Stomach smooth muscle (tissue), 2 donors: ENCODE data around the gene RXFP4.
"Not testable (repeated sequence)": the region's sequence is repeated elsewhere in the genome, so short reads cannot be mapped to it uniquely, and the experiment has no call there.

ENCODE experiments used
- H3K27ac ChIP-seq: one replicate; pipeline ENCODE4 v1.7.0; 2013; ENCODE audit warnings: mild to moderate bottlenecking, low read length, inconsistent platforms
- H3K27me3 ChIP-seq, 2 donors: one replicate each; pipeline ENCODE4 v1.7.0; 2013; ENCODE audit warnings: low read length in 2 of 2; ENCODE audit not compliant: insufficient read depth in 2 of 2, control insufficient read depth in 1 of 2
- H3K36me3 ChIP-seq, 2 donors: one replicate each; pipeline ENCODE4 v1.7.0; 2013; ENCODE audit warnings: low read length in 2 of 2; ENCODE audit not compliant: control insufficient read depth in 2 of 2, insufficient read depth in 2 of 2
- H3K4me1 ChIP-seq: one replicate; pipeline ENCODE4 v1.7.0; 2013; ENCODE audit warnings: low read length; ENCODE audit not compliant: control insufficient read depth, insufficient read depth
- H3K4me3 ChIP-seq, 2 donors: one replicate each; pipeline ENCODE4 v1.7.0; 2013; ENCODE audit warnings: low read length in 2 of 2
- H3K9ac ChIP-seq, 2 donors: one replicate each; pipeline ENCODE4 v1.7.0; 2013; ENCODE audit warnings: low read length in 2 of 2, mild to moderate bottlenecking in 1 of 2
- H3K9me3 ChIP-seq, 2 donors: one replicate each; pipeline ENCODE4 v1.7.0; 2013; ENCODE audit warnings: low read length in 2 of 2; ENCODE audit not compliant: control insufficient read depth in 2 of 2
- donor health status: healthy.
- donor health status: Pancreatic carcinoma.

The RXFP4 gene

DNA sequence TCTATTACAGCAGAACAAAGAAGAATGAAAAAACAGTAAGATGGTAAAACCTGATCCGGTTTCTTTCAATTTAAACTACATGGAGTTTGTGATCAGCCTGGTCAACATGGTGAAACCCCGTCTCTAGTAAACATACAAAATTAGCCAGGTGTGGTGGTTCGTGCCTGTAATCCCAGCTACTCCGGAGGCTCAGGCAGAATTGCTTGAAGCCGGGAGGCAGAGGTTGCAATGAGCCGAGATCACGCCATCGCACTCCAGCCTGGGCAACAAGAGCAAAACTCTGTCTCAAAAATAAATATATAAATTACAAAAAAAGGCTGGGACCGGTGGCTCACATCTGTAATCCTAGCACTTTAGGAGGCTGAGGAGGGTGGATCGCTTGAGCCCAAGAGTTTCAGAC lies 10.7 kb upstream of the RXFP4 start:
- not testable (repeated sequence) for H3K27ac ChIP-seq
- peaks cover 32 to 34% of the 10 kb centered on the region in 2 donors for H3K36me3 ChIP-seq

DNA sequence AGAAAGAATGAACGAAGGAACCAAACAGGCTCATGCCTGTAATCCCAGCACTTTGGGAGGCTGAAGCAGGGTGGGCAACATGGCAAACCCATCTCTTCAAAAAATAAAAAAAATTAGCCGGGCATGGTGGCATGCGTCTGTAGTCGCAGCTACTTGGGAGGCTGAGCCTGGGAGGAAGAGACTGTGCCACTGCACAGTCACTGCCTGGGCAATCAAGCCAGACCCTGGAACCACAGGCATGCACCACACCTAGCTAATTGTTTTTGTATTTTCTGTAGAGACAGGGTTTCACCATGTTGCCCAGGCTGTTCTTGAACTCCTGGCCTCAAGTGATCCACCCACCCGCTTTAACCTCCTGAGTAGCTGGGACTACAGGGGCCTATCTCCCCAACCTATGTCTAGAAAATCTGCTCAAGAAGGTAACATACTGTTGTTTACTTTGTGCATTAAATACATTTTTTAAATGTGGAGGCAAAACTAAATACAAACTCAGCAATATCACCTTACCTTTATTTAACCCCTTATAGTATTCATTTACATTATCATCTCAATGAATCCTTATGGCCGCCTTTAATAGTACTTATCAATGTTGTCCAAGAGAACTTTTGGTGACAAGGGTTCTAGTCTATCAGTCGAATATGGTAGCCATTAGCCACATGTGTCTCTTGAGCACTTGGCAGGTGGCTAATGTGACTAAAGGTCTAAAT lies 10.0 kb upstream of the RXFP4 start:
- Histone ChIP-seq H3K27ac (no peak overlapping the region), H3K9ac (no peak overlapping the region), H3K9me3 (no peaks in the 10 kb centered on the region), H3K4me1 (peaks cover 35% of the 10 kb centered on the region), H3K36me3 (peaks cover 28 to 30% of the 10 kb centered on the region in 2 donors), H3K4me3 (peak overlapping the region in 1 of 2 donors; percentile 52), H3K27me3 (no peaks in the 10 kb centered on the region)

More for the DNA sequence above, 10.7 kb upstream of the RXFP4 start:
- not testable (repeated sequence) for H3K9me3 ChIP-seq, H3K9ac ChIP-seq, H3K27me3 ChIP-seq
- peak overlapping the region in 1 of 2 donors; percentile 52 for H3K4me3 ChIP-seq
- H3K4me1 ChIP-seq = peaks cover 35% of the 10 kb centered on the region

DNA sequence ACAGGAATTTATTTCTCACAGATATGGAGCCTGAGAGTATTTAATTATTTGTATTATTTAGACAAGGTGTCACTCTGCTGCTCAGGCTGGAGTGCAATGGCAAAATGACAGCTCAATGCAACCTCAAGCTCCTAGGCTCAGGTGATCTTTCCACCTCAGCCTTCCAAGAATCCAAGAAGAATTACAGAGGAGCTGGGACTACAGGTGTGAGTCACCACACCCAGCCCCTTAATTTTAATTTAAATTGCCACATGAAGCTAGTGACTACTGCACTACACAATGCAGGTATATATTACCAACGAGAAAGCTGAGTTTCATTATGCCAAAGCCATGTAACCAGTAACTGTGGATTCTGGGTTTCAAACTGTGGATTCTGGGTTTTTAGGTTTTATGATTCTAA lies 9.4 kb upstream of the RXFP4 start:
- H3K27ac ChIP-seq = no peak overlapping the region
- no peaks in the 10 kb centered on the region for H3K27me3 ChIP-seq
- no peaks in the 10 kb centered on the region for H3K9me3 ChIP-seq
- no peak overlapping the region for H3K9ac ChIP-seq
- peaks cover 22 to 24% of the 10 kb centered on the region in 2 donors for H3K36me3 ChIP-seq
- peaks cover 35% of the 10 kb centered on the region for H3K4me1 ChIP-seq
- H3K4me3 ChIP-seq = peak overlapping the region in 1 of 2 donors; percentile 15

- Histone ChIP-seq H3K4me1 (peaks cover 35% of the 10 kb centered on the region), H3K4me3 (no peak overlapping the region), H3K36me3 (peaks cover 18 to 24% of the 10 kb centered on the region in 2 donors), H3K9ac (no peak overlapping the region), H3K9me3 (no peaks in the 10 kb centered on the region), H3K27me3 (no peaks in the 10 kb centered on the region), H3K27ac (no peak overlapping the region)
Observed at GRCh38 chr1:155932487-155932886, 9.0 kb upstream of the RXFP4 start.

- Histone ChIP-seq H3K9me3 (no peaks in the 10 kb centered on the region), H3K27ac (peak overlapping the region; percentile 95), H3K27me3 (no peaks in the 10 kb centered on the region), H3K4me1 (peaks cover 36% of the 10 kb centered on the region), H3K4me3 (peak overlapping the region; percentile 71 to 99), H3K9ac (peak overlapping the region; percentile 96 to 99), H3K36me3 (peaks cover 18 to 20% of the 10 kb centered on the region in 2 donors)
Observed at GRCh38 chr1:155933591-155934096, 7.8 kb upstream of the RXFP4 start.

DNA sequence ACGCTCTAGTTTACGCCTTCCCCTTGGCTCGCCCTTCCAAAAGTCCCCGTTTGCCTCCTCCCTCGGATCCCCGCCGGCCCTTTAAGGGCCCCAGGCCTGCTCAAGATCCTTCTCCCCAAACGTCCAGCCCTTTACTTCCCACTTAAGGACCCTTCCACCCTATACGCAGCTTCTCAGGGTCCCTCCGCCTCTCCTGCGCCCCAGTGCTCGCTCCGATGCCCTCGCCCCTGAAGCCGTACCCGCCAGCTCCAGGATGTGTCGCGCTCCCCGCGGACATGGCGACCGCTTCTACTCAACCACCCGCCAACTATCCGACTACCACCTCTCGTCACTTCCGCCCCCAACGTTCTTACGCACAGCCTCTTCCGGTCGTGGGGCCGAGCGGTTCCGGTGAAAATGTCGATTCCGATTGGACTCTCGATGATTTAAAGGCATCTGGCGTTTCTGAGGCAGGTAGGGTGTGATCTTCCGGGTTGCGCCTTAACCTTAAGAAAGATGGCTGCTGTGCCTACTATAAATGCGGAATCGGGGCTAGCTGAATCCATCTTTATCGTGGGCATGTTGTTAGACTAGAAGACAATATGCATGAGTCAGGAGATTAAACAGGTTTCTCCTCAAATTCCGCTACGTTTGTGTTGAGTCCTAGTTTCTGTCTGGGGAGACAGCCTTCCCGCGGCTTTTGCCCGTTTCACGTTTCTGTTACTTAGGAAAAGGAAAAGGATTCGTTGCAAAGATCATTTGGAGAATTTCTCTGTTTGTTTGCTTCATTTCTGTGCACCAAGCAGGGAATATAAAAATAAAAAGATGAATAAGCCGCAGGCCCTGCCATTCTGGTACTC lies 7.1 kb upstream of the RXFP4 start, which contains the start of gene KHDC4:
TSS of gene KHDC4 (minus strand) at position 317 of the 839 bp plus-strand sequence. CDS start at position 277, 40 bp downstream.
- Histone ChIP-seq H3K9me3 (no peaks in the 10 kb centered on the region), H3K4me3 (peak within 1 kb of the TSS; percentile 71 to 99), H3K36me3 (peaks cover 12 to 16% of the 10 kb centered on the region in 2 donors), H3K4me1 (peaks cover 37% of the 10 kb centered on the region), H3K27me3 (no peaks in the 10 kb centered on the region), H3K27ac (peak within 1 kb of the TSS; percentile 95), H3K9ac (peak within 1 kb of the TSS; percentile 96 to 99)

GRCh38 chr1:155934936-155935590 lies 6.4 kb upstream of the RXFP4 start:
- Histone ChIP-seq H3K27me3 (no peaks in the 10 kb centered on the region), H3K36me3 (peaks cover 10 to 13% of the 10 kb centered on the region in 2 donors), H3K4me1 (peaks cover 36% of the 10 kb centered on the region), H3K4me3 (peak overlapping the region; percentile 71 to 99), H3K9ac (peak overlapping the region; percentile 91 to 96), H3K27ac (peak overlapping the region; percentile 95), H3K9me3 (no peaks in the 10 kb centered on the region)

- Histone ChIP-seq H3K4me1 (peaks cover 26% of the 10 kb centered on the region), H3K27me3 (no peaks in the 10 kb centered on the region), H3K9ac (no peak overlapping the region), H3K4me3 (no peak overlapping the region), H3K27ac (no peak overlapping the region), H3K9me3 (no peaks in the 10 kb centered on the region), H3K36me3 (no peaks in the 10 kb centered on the region)
Observed at GRCh38 chr1:155938220-155938627, 3.2 kb upstream of the RXFP4 start.

DNA sequence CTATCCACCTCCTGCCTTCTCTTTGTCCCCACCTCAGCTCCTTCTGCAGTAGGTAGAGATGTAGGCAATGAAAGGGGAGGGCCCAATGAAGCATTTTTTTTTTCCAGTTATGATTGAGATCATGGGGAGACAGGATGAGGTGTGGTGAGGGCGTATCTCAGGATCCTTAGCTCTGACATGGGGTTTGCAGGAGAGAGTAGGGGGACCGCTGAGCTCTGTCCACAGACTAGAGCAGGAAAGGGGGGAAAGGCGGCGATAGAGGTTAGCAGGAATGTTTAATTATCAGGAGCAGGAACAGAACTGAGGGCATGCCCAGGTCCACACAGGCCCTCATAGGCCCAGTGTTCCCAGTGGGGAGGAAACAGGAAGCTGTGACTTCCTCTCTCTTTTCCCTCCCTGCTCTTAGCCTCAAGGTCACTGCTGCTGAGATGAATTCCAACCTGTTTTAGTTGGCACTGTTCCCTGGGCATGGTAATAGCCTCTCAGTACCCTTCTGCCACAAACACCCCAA lies 901 bp upstream of the RXFP4 start:
- H3K4me1 ChIP-seq = peaks cover 18% of the 10 kb centered on the region
- H3K27me3 ChIP-seq = no peaks in the 10 kb centered on the region
- peak overlapping the region; percentile 6 for H3K27ac ChIP-seq
- no peaks in the 10 kb centered on the region for H3K9me3 ChIP-seq
- no peaks in the 10 kb centered on the region for H3K36me3 ChIP-seq
- H3K9ac ChIP-seq = peak overlapping the region; percentile 15 to 36
- no peak overlapping the region for H3K4me3 ChIP-seq

DNA sequence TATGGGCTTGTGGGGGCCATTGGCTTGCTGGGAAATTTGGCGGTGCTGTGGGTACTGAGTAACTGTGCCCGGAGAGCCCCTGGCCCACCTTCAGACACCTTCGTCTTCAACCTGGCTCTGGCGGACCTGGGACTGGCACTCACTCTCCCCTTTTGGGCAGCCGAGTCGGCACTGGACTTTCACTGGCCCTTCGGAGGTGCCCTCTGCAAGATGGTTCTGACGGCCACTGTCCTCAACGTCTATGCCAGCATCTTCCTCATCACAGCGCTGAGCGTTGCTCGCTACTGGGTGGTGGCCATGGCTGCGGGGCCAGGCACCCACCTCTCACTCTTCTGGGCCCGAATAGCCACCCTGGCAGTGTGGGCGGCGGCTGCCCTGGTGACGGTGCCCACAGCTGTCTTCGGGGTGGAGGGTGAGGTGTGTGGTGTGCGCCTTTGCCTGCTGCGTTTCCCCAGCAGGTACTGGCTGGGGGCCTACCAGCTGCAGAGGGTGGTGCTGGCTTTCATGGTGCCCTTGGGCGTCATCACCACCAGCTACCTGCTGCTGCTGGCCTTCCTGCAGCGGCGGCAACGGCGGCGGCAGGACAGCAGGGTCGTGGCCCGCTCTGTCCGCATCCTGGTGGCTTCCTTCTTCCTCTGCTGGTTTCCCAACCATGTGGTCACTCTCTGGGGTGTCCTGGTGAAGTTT lies 550 bp downstream of the RXFP4 start:
- Histone ChIP-seq H3K27me3 (no peaks in the 10 kb centered on the region), H3K9me3 (no peaks in the 10 kb centered on the region), H3K4me3 (no peak overlapping the region), H3K36me3 (peaks cover 6 to 7% of the 10 kb centered on the region in 2 donors), H3K4me1 (peaks cover 18% of the 10 kb centered on the region), H3K27ac (no peak overlapping the region), H3K9ac (no peak overlapping the region)
